ENCODE measurements around the gene ARL5B.

- TF ChIP-seq REST (IDR thresholded peaks at IDR 0.05; ENCODE audit: borderline replicate concordance) (no peak), REST (CRISPR knock-in tag; IDR thresholded peaks at IDR 0.05; ENCODE audit: low read depth) (no peak), IRF2 (CRISPR knock-in tag; IDR thresholded peaks at IDR 0.05) (no peak), PYGO2 (tag; IDR thresholded peaks at IDR 0.05) (no peak), NONO (IDR thresholded peaks at IDR 0.05; ENCODE audit: low read depth in 2 of 2, low read length in 1 of 2) (no peak), FOXM1 (IDR thresholded peaks at IDR 0.05; ENCODE audit: low read depth) (no peak), FOXM1 (CRISPR knock-in tag; IDR thresholded peaks at IDR 0.05; ENCODE audit: low read depth) (no peak), CTCF (IDR thresholded peaks at IDR 0.05 in 2 of 3, conservative IDR thresholded peaks at IDR 0.05 in 1 of 3; ENCODE audit: insufficient read depth in 2 of 3, low read depth in 1 of 3, low read length in 3 of 3) (no peak), MXD1 (CRISPR knock-in tag; IDR thresholded peaks at IDR 0.05; ENCODE audit: borderline replicate concordance, poor library complexity, severe bottlenecking) (no peak), DPF2 (IDR thresholded peaks at IDR 0.05) (no peak), ZNF589 (CRISPR knock-in tag; IDR thresholded peaks at IDR 0.05; ENCODE audit: low read depth) (no peak), ZNF197 (CRISPR knock-in tag; IDR thresholded peaks at IDR 0.05; ENCODE audit: low read depth) (no peak)
Observed at GRCh38 chr10:18635995-18636394, 23.2 kb upstream of the ARL5B start.
